T follicular helper cell (primary cell): ENCODE measurements around the gene TDRKH.
"Not testable (repeated sequence)": the region's sequence is repeated elsewhere in the genome, so short reads cannot be mapped to it uniquely, and the experiment has no call there.

Experiments
- DNase-seq: peaks from one replicate; pipeline ENCODE4 v3.0.0-alpha.2; 2020; ENCODE audit warnings: low read depth

Gene TDRKH

GRCh38 chr1:151802372-151802771 is 12.1 kb upstream of the TDRKH start:
- no peak for DNase-seq

GRCh38 chr1:151801846-151802245 is 11.5 kb upstream of the TDRKH start:
- DNase-seq, result no peak

- no peak for DNase-seq
Measured at GRCh38 chr1:151801310-151801820, 11.1 kb upstream of the TDRKH start.

GRCh38 chr1:151800830-151801229 is 10.5 kb upstream of the TDRKH start:
- no peak for DNase-seq

GRCh38 chr1:151799179-151800022 is 9.1 kb upstream of the TDRKH start:
- no peak for DNase-seq

- no peak for DNase-seq
Measured at GRCh38 chr1:151798571-151798970, 8.3 kb upstream of the TDRKH start.

- no peak for DNase-seq
Measured at GRCh38 chr1:151790940-151791651, 796 bp upstream of the TDRKH start.

GRCh38 chr1:151787689-151788088 is 2.6 kb downstream of the TDRKH start:
- DNase-seq, result no peak

GRCh38 chr1:151783796-151784195 is 6.5 kb downstream of the TDRKH start:
- DNase-seq, result no peak

- DNase-seq, result no peak
Measured at GRCh38 chr1:151782741-151783140, 7.6 kb downstream of the TDRKH start.

GRCh38 chr1:151782026-151782425 is 8.3 kb downstream of the TDRKH start:
- DNase-seq, result not testable (repeated sequence)

GRCh38 chr1:151780736-151781135 is 9.6 kb downstream of the TDRKH start:
- DNase-seq, result not testable (repeated sequence)

- no peak for DNase-seq
Measured at GRCh38 chr1:151779852-151780251, 10.4 kb downstream of the TDRKH start.

- no peak for DNase-seq
Measured at GRCh38 chr1:151777317-151777716, 13.0 kb downstream of the TDRKH start.

- DNase-seq, result no peak
Measured at GRCh38 chr1:151776665-151777062, 13.6 kb downstream of the TDRKH start.

- no peak for DNase-seq
Measured at GRCh38 chr1:151775894-151776664, 14.2 kb downstream of the TDRKH start.

GRCh38 chr1:151774256-151774922 is 15.9 kb downstream of the TDRKH start:
- no peak for DNase-seq

GRCh38 chr1:151773702-151774101 is 16.6 kb downstream of the TDRKH start:
- no peak for DNase-seq

- not testable (repeated sequence) for DNase-seq
Measured at GRCh38 chr1:151769270-151769669, 21.0 kb downstream of the TDRKH start.

- DNase-seq, result not testable (repeated sequence)
Measured at GRCh38 chr1:151768351-151769066, 21.8 kb downstream of the TDRKH start.

GRCh38 chr1:151763990-151764389 is 26.3 kb downstream of the TDRKH start:
- no peak for DNase-seq
